BLaER1 (cell line): ENCODE data around the gene MAPT.
A peak's percentile ranks its signal among the peaks of the same experiment; 100 is the strongest.

Experiments used
- H3K27ac ChIP-seq: shearing (Covaris generic); formaldehyde crosslinking; 2 replicates; pipeline ENCODE4 v1.8.1; 2022
- H3K27me3 ChIP-seq: shearing (Covaris generic); formaldehyde crosslinking; 2 replicates; pipeline ENCODE4 v1.8.1; 2022
- H3K36me3 ChIP-seq: shearing (Covaris generic); formaldehyde crosslinking; 2 replicates; pipeline ENCODE4 v1.8.1; 2022
- H3K4me1 ChIP-seq: shearing (Covaris generic); formaldehyde crosslinking; 2 replicates; pipeline ENCODE4 v1.8.1; 2022
- H3K4me2 ChIP-seq: shearing (Covaris generic); formaldehyde crosslinking; 2 replicates; pipeline ENCODE4 v1.8.1; 2022
- H3K4me3 ChIP-seq: shearing (Covaris generic); formaldehyde crosslinking; 2 replicates; pipeline ENCODE4 v1.8.1; 2022
- H3K9ac ChIP-seq: shearing (Covaris generic); formaldehyde crosslinking; 2 replicates; pipeline ENCODE4 v1.8.1; 2022
- H3K9me3 ChIP-seq: shearing (Covaris generic); formaldehyde crosslinking; 2 replicates; pipeline ENCODE4 v1.8.1; 2022
- H4K20me1 ChIP-seq: shearing (Covaris generic); formaldehyde crosslinking; 2 replicates; pipeline ENCODE4 v1.8.1; 2022
- Cebpa-rat ChIP-seq: shearing (Covaris generic); IDR thresholded peaks from 2 replicates; pipeline ENCODE4 v1.8.1; 2022

Gene MAPT

DNA sequence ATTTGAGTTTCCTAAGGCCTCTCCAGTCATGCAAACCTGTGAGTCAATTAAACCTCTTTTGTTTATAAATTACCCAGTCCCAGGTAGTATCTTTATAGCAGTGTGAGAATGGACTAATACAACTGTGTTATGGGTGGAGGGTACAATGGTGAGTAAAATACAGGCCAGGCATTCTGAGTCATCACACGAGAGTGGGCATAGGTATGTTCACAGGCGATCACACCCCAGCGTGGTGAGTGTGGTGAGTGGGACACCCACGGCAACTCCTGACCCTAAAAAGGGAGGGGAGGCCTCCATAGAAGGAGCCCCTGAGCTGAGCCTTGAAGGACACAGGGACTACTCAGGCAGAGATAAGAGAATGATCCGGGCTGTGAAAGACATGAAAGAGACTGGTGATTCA, 22.6 kb upstream of the MAPT start:
- Histone ChIP-seq H3K9me3 (no peaks in the 10 kb centered on the region), H3K27ac (no peak overlapping the region), H3K4me1 (peaks cover 20% of the 10 kb centered on the region), H4K20me1 (no peaks in the 10 kb centered on the region), H3K27me3 (no peaks in the 10 kb centered on the region), H3K4me3 (no peak overlapping the region), H3K4me2 (no peak overlapping the region), H3K36me3 (no peaks in the 10 kb centered on the region), H3K9ac (no peak overlapping the region)
- no peak for TF ChIP-seq Cebpa-rat

DNA sequence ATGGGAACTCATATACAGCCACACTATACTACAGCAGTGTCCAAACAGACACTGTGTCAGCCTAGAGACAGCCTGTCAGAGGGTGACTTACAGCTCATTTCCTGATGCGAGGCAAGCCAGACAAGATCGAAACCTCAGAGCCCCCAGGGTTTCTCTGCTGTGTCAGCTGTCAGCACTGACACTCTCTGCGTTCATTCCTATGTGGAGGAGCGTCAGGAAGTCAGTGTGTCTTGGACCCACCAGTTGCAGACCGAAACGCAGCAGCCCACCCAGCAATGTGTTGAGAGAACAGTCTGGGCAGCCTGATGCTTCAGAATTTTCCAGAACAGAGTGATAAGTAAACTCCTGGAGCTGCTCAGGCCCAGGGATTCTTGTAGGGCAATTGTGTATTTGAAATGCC, 20.6 kb upstream of the MAPT start:
- Histone ChIP-seq H3K36me3 (no peaks in the 10 kb centered on the region), H3K9ac (no peak overlapping the region; the same call in 1 of the 2 replicates), H3K9me3 (no peaks in the 10 kb centered on the region), H3K27ac (no peak overlapping the region), H3K27me3 (no peaks in the 10 kb centered on the region), H3K4me1 (peaks cover 20% of the 10 kb centered on the region), H4K20me1 (no peaks in the 10 kb centered on the region), H3K4me2 (peak overlapping the region; percentile 36; the same call in 1 of the 2 replicates), H3K4me3 (no peak overlapping the region)
- TF ChIP-seq Cebpa-rat = no peak

DNA sequence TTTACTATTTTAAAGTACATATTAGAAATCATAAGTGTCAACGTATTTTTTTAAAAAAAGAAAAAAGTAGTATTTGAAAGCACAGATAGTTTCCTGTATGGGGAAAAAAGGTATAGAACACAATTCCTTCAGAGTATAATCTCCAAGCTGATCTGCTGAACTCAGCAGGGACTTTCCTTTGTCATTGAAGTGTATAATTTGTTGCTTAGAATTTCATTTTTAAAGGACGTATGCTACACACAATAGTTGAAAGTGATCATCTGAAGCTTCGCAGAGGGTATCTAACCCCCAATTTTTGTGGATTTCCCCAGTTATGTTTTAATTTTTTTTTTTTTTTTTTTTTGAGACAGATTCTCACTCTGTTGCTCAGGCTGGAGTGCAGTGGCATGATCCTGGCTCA, 20.2 kb upstream of the MAPT start:
- Histone ChIP-seq H3K9ac (no peak overlapping the region; the same call in 1 of the 2 replicates), H4K20me1 (no peaks in the 10 kb centered on the region), H3K27ac (no peak overlapping the region), H3K9me3 (no peaks in the 10 kb centered on the region), H3K4me3 (no peak overlapping the region), H3K27me3 (no peaks in the 10 kb centered on the region), H3K4me1 (peaks cover 20% of the 10 kb centered on the region), H3K36me3 (no peaks in the 10 kb centered on the region), H3K4me2 (peak overlapping the region; percentile 36; the same call in 1 of the 2 replicates)
- TF ChIP-seq Cebpa-rat = no peak

DNA sequence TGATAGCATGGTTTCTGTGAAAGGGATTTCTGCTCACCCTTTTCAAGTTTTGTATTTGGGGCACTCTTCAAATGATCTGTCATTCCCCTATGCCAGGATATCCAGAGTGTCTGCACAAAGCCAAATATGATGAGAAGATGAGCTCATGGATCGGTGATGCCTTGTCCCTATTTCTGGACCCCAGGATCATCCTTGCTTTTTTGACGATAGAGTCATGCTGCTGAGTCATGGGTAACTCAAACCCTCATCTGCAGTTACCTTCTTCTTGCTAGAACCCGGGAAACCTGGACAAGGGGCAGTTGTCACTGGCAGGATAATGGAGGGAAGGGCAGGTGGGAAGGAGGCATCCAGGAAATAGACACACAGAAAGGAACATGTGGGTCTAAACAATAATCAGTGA, 17.8 kb upstream of the MAPT start:
- no peak overlapping the region for H3K9ac ChIP-seq
- H3K4me1 ChIP-seq = peaks cover 12% of the 10 kb centered on the region
- no peaks in the 10 kb centered on the region for H3K9me3 ChIP-seq
- H4K20me1 ChIP-seq = no peaks in the 10 kb centered on the region
- no peak for TF ChIP-seq Cebpa-rat
- H3K4me3 ChIP-seq = no peak overlapping the region
- no peaks in the 10 kb centered on the region for H3K27me3 ChIP-seq
- H3K4me2 ChIP-seq = no peak overlapping the region
- no peaks in the 10 kb centered on the region for H3K36me3 ChIP-seq
- no peak overlapping the region for H3K27ac ChIP-seq

DNA sequence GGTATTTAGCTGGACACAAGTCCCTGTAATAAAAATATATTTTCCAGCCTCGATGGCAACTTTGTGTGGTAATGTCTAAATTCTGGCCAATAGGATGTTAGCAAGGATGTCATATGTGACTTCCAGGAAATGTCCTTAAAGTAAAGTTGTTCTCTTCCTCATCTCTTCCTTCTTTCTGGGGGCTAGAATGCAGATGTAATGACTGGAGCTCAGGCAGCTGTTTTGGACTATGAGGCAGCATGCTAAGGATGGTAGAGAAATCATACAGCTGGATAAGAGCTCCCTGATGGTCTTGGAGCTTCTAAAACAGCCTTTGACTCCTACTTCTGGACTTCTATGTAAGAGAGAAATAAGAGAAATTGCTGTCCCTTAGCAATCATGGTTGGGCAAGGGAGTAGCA, 16.9 kb upstream of the MAPT start:
- H3K4me1 ChIP-seq = peaks cover 12% of the 10 kb centered on the region
- H3K4me2 ChIP-seq = no peak overlapping the region
- H3K4me3 ChIP-seq = no peak overlapping the region
- H3K9me3 ChIP-seq = no peaks in the 10 kb centered on the region
- H4K20me1 ChIP-seq = no peaks in the 10 kb centered on the region
- no peak for TF ChIP-seq Cebpa-rat
- no peaks in the 10 kb centered on the region for H3K36me3 ChIP-seq
- H3K9ac ChIP-seq = no peak overlapping the region
- H3K27ac ChIP-seq = no peak overlapping the region
- H3K27me3 ChIP-seq = no peaks in the 10 kb centered on the region

DNA sequence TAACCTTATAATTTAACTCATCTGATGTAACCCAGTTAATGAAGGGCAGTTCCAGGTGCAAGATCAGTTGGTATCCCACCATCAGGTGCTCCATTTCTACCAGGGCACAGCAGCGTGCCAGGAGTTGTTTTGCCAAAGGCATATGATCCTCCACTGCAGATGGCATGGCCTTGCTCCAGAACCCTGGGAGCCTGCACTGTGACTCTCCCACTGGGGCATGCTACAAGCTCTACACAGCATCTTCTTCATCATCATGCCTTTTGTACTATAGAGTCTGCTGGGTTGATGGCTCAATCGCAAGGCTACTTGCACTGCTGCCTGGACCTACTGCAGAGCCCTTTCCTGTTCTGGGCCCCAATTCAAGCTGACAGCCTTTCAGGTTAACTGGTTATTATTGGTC, 11.3 kb upstream of the MAPT start:
- no peak overlapping the region for H3K4me2 ChIP-seq
- H3K4me3 ChIP-seq = no peak overlapping the region
- no peak overlapping the region for H3K9ac ChIP-seq
- no peak for TF ChIP-seq Cebpa-rat
- no peaks in the 10 kb centered on the region for H3K9me3 ChIP-seq
- H3K4me1 ChIP-seq = no peaks in the 10 kb centered on the region; the same call in 1 of the 2 replicates
- no peaks in the 10 kb centered on the region for H3K27me3 ChIP-seq
- no peaks in the 10 kb centered on the region for H3K36me3 ChIP-seq
- no peaks in the 10 kb centered on the region for H4K20me1 ChIP-seq
- no peak overlapping the region for H3K27ac ChIP-seq

DNA sequence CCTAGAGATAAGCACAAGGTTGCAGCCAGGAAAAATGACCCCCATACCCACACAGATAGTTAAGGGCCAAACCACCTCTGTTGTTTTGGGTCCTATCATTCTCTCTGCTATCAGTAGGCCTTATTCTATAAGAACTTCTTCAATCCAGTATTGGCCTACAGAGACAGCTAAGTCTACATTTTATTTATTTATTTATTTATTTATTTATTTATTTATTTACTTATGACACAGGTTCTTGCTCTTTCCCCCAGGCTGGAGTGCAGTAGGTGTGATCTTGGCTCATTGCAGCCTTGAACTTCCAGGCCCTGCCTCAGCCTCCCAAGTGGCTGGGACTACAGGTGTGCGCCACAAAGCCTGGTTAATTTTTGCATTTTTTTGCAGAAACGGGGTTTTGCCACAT, 7.5 kb upstream of the MAPT start:
- no peaks in the 10 kb centered on the region for H3K27me3 ChIP-seq
- H3K36me3 ChIP-seq = no peaks in the 10 kb centered on the region
- H3K9ac ChIP-seq = no peak overlapping the region
- no peaks in the 10 kb centered on the region for H4K20me1 ChIP-seq
- H3K9me3 ChIP-seq = no peaks in the 10 kb centered on the region
- H3K4me1 ChIP-seq = no peaks in the 10 kb centered on the region; the same call in 1 of the 2 replicates
- no peak overlapping the region for H3K4me2 ChIP-seq
- H3K4me3 ChIP-seq = no peak overlapping the region
- H3K27ac ChIP-seq = no peak overlapping the region
- no peak for TF ChIP-seq Cebpa-rat

DNA sequence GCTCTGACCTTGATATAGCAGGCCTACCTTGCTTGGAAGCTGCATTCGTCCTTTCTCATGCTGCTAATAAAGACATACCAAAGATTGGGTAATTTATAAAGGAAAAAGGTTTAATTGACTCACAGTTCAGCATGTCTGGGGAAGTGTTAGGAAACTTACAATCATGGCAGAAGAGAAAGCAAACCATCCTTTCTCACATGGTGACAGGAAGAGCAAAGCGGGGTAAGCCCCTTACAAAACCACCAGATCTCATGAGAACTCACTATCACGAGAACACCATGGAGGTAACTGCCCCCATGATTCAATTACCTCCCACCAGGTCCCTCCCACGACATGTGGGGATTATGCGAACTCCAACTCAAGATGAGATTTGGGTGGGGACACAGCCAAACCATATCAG, 6.0 kb upstream of the MAPT start:
- Histone ChIP-seq H3K4me3 (no peak overlapping the region), H3K36me3 (no peaks in the 10 kb centered on the region), H3K4me2 (no peak overlapping the region), H3K4me1 (no peaks in the 10 kb centered on the region), H3K27me3 (peaks cover 4% of the 10 kb centered on the region; the same call in 1 of the 2 replicates), H4K20me1 (no peaks in the 10 kb centered on the region), H3K27ac (no peak overlapping the region), H3K9me3 (no peaks in the 10 kb centered on the region), H3K9ac (no peak overlapping the region)
- no peak for TF ChIP-seq Cebpa-rat

DNA sequence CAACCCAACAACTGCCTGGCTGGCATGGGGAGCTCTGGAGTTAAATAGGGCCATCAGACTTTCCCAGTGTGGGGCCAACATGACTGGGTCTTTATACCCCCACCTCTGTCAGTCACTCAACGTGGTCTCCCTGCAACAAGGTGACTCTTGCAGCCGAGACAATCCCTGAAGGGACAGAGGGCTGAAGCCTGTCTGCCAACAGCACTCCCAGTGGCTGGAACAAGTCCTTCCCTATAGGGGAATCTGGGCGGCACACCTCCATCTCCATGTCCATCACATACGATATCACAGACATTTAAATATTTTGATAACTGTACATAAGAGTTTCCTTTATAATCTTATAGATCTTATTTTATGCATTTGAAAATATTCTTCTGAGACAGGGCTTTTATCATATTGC, 4.8 kb upstream of the MAPT start:
- Histone ChIP-seq H3K4me3 (no peak overlapping the region), H3K36me3 (no peaks in the 10 kb centered on the region), H3K4me2 (no peak overlapping the region), H4K20me1 (no peaks in the 10 kb centered on the region), H3K9me3 (no peaks in the 10 kb centered on the region), H3K9ac (no peak overlapping the region), H3K4me1 (no peaks in the 10 kb centered on the region), H3K27me3 (peaks cover 16% of the 10 kb centered on the region), H3K27ac (no peak overlapping the region)
- no peak for TF ChIP-seq Cebpa-rat

DNA sequence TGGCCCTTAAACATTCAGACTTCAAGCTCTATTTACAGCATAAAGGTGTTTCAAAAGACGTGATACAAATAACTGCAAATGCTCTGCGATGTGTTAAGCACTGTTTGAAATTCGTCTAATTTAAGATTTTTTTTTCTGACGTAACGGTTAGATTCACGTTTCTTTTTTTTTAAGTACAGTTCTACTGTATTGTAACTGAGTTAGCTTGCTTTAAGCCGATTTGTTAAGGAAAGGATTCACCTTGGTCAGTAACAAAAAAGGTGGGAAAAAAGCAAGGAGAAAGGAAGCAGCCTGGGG, 681 bp upstream of the MAPT start:
- TF ChIP-seq Cebpa-rat = no peak
- Histone ChIP-seq H3K9me3 (no peaks in the 10 kb centered on the region), H3K27ac (no peak overlapping the region), H3K4me3 (peak overlapping the region; percentile 73), H3K4me1 (peaks cover 12% of the 10 kb centered on the region), H3K4me2 (peak overlapping the region; percentile 100), H4K20me1 (peaks cover 35% of the 10 kb centered on the region), H3K9ac (no peak overlapping the region; the same call in 1 of the 2 replicates), H3K36me3 (no peaks in the 10 kb centered on the region), H3K27me3 (peaks cover 57% of the 10 kb centered on the region)

DNA sequence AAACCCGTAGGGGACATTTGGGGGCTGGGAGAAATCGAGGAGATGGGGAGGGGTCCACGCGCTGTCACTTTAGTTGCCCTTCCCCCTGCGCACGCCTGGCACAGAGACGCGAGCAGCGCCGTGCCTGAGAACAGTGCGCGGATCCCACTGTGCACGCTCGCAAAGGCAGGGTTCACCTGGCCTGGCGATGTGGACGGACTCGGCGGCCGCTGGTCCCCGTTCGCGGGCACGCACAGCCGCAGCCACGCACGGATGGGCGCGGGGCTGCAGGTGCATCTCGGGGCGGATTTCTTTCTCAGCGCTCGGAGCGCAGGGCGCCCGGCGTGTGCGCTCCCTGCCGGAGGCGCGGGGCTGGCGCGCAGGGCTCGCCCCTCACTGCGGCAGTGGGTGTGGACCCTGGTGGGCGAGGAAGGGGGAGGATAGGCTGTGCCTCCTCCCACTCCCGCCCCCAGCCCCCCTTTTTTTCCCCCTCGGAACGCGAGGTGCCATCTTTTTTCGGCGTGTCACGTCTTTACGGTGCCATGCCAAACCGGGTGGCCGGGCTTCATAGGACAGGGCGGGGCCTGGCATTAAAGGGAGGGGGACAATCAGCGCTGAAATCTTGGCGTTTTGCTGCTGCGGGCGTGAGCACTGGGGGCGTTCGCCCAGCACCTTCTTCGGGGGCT, 1.1 kb downstream of the MAPT start:
- Histone ChIP-seq H3K4me2 (peak overlapping the region; percentile 100), H3K4me3 (peak overlapping the region; percentile 73), H3K27me3 (peaks cover 75% of the 10 kb centered on the region), H4K20me1 (peaks cover 44% of the 10 kb centered on the region), H3K36me3 (no peaks in the 10 kb centered on the region), H3K9me3 (no peaks in the 10 kb centered on the region), H3K9ac (peak overlapping the region; percentile 68; the same call in 1 of the 2 replicates), H3K27ac (no peak overlapping the region), H3K4me1 (peaks cover 12% of the 10 kb centered on the region)
- TF ChIP-seq Cebpa-rat = no peak
